ENCODE measurements around the gene SLC44A4.

The SLC44A4 gene

DNA sequence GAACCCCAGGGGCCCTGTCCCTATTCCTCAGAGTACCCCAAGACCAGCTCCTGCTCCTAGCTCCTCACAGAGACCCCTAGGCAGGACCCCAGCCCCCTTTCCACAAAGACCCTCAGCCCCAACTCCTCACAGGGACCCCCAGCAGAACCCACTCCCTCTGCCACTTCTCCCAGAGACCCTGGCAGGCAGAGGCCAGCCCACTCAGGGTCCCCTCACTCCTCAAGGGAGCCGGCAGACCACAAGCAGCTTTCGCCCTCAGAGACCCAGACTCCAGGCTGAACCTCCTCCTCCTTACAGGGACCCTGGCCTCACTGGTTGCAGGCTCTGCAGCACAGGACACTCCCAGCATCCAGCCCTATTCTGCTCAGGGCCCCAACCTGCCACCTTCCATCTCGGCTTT, 575 bp downstream of the SLC44A4 start:
- TF ChIP-seq, protein P1, sequence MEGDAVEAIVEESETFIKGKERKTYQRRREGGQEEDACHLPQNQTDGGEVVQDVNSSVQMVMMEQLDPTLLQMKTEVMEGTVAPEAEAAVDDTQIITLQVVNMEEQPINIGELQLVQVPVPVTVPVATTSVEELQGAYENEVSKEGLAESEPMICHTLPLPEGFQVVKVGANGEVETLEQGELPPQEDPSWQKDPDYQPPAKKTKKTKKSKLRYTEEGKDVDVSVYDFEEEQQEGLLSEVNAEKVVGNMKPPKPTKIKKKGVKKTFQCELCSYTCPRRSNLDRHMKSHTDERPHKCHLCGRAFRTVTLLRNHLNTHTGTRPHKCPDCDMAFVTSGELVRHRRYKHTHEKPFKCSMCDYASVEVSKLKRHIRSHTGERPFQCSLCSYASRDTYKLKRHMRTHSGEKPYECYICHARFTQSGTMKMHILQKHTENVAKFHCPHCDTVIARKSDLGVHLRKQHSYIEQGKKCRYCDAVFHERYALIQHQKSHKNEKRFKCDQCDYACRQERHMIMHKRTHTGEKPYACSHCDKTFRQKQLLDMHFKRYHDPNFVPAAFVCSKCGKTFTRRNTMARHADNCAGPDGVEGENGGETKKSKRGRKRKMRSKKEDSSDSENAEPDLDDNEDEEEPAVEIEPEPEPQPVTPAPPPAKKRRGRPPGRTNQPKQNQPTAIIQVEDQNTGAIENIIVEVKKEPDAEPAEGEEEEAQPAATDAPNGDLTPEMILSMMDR (IDR thresholded peaks at IDR 0.05), result no peak
- no peak for DNase-seq (ENCODE audit: low spot score)
- H3K4me3 ChIP-seq, result no peak overlapping the region
- H3K27ac ChIP-seq, result no peak overlapping the region

GRCh38 chr6:31877651-31878161, 1.1 kb downstream of the SLC44A4 start:
- Histone ChIP-seq H3K4me3 (no peak overlapping the region), H3K27ac (no peak overlapping the region)
- TF ChIP-seq, protein P1 (IDR thresholded peaks at IDR 0.05), result no peak
- no peak for DNase-seq (ENCODE audit: low spot score)

DNA sequence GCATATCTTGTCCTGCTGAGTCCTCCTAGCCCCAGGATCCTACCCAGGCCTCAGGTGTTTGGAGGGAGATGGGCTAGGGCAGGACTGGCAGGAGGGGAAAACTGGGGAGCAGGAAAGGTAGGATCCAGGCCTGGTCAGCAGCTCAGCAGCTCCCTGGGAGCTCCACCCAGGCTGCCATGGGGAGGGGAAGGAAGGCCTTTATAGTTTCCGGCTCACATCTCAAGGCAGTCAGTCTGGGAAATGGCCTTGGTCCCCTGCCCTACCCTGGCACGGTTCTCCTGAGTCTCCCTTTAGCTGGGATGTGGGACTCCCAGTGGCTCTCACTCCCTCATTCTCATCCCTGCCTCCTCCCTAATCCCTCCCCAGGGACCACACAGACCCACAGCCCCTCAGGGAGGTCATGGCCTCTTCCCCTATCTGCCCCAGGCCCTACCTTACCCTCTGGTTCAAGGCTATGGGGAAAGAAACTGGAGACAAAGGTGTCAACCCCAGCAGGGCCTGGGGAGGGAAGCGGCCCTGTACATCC, 1.6 kb downstream of the SLC44A4 start:
- no peak for DNase-seq (ENCODE audit: low spot score)
- no peak overlapping the region for H3K27ac ChIP-seq
- H3K4me3 ChIP-seq, result no peak overlapping the region
- TF ChIP-seq, protein P1 (IDR thresholded peaks at IDR 0.05), result no peak

GRCh38 chr6:31876357-31876756, 2.4 kb downstream of the SLC44A4 start:
- DNase-seq (ENCODE audit: low spot score), result no peak
- Histone ChIP-seq H3K27ac (no peak overlapping the region), H3K4me3 (no peak overlapping the region)
- TF ChIP-seq, protein P1 (IDR thresholded peaks at IDR 0.05), result no peak

DNA sequence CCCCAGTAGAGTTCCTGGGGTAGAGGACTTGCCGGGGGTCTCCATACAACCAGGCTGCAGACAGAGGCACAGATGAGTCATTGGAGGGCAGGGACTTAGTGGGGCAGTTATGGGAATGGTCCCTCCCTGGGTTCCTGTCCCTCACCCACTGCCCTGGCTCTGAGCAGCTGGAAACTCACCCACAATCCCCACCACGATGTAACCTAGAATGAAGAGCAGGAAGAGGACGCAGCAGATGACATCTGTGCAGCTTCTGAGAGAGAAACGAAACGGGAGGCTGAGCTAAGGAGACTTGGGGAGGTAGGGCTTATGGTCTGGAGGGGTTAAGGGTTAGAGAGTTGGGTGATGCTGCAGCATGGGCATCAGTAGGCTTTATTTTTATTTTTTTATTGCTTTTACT, 2.9 kb downstream of the SLC44A4 start:
- H3K27ac ChIP-seq, result no peak overlapping the region
- DNase-seq (ENCODE audit: low spot score), result no peak
- TF ChIP-seq, protein P1 (IDR thresholded peaks at IDR 0.05), result no peak

GRCh38 chr6:31874836-31875572, 3.8 kb downstream of the SLC44A4 start:
- TF ChIP-seq, protein P1 (IDR thresholded peaks at IDR 0.05), result no peak
- Histone ChIP-seq H3K27ac (no peak overlapping the region), H3K4me3 (no peak overlapping the region)
- DNase-seq (ENCODE audit: low spot score), result no peak

More for the DNA sequence above, 2.9 kb downstream of the SLC44A4 start:
- H3K4me3 ChIP-seq, result no peak overlapping the region
